Activated B cell treated with CpG ODN at 0.5 μM for 24 hours (primary cell): Measurements from ENCODE around the gene NRF1. TPM values are rescaled to one million over a fixed set of nuclear protein-coding genes. Genes with fewer than 3 reads are reported as not detected.
"Not testable (repeated sequence)": the region's sequence is repeated elsewhere in the genome, so short reads cannot be mapped to it uniquely, and the experiment has no call there.

Experiments used
- ATAC-seq: fragments of 200-7000 bp; cut with Tn5 transposase; one replicate; pipeline ENCODE4 v1.10.0; 2021; ENCODE audit warnings: low read depth, mild to moderate bottlenecking, moderate library complexity
- CTCF ChIA-PET: fragments of 350-600 bp; sonication (Branson Sonifier 250); formaldehyde crosslinking; loops from one replicate; lab custom pipeline; 2021; ENCODE audit warnings: antibody characterized with exemption; lab: Charles Lee
- POLR2A ChIA-PET: fragments of 350-600 bp; sonication (Branson Sonifier 250); formaldehyde crosslinking; loops from one replicate; lab custom pipeline; 2021; ENCODE audit warnings: antibody characterized with exemption; lab: Charles Lee
- DNase-seq: peaks from one replicate; pipeline ENCODE4 v3.0.0; 2022
- H3K27ac Mint-ChIP-seq: one replicate; pipeline ENCODE4 v1.8.0; 2020; ENCODE audit warnings: mixed read lengths
- H3K27me3 Mint-ChIP-seq: one replicate; pipeline ENCODE4 v1.8.0; 2021; ENCODE audit warnings: mixed read lengths
- H3K36me3 Mint-ChIP-seq: one replicate; pipeline ENCODE4 v1.8.0; 2021; ENCODE audit warnings: low read depth, mixed read lengths
- H3K4me1 Mint-ChIP-seq: one replicate; pipeline ENCODE4 v1.8.0; 2021; ENCODE audit warnings: mixed read lengths
- H3K4me3 Mint-ChIP-seq: one replicate; pipeline ENCODE4 v1.8.0; 2020; ENCODE audit warnings: mild to moderate bottlenecking, mixed read lengths
- H3K9me3 Mint-ChIP-seq: one replicate; pipeline ENCODE4 v1.8.0; 2020; ENCODE audit warnings: mixed read lengths
- intact Hi-C: fragments of 100-400 bp; cut with micrococcal nuclease; formaldehyde crosslinking; loops from one replicate; pipeline ENCODE4 v1.15.1; 2024
- total RNA-seq: library from RNA; stranded (reverse); gene quantifications from 2 replicates; pipeline ENCODE4 v1.2.3, GENCODE V29; 2022
- TF ChIP-seq, protein P1 (sequence below): fragments of 200-600 bp; IDR thresholded peaks from one replicate; pipeline ENCODE4 v1.8.0; 2022; ENCODE audit warnings: antibody characterized with exemption, mild to moderate bottlenecking

The NRF1 gene
- total RNA-seq, result 27.4 and 29.8 TPM in 2 replicates

DNA sequence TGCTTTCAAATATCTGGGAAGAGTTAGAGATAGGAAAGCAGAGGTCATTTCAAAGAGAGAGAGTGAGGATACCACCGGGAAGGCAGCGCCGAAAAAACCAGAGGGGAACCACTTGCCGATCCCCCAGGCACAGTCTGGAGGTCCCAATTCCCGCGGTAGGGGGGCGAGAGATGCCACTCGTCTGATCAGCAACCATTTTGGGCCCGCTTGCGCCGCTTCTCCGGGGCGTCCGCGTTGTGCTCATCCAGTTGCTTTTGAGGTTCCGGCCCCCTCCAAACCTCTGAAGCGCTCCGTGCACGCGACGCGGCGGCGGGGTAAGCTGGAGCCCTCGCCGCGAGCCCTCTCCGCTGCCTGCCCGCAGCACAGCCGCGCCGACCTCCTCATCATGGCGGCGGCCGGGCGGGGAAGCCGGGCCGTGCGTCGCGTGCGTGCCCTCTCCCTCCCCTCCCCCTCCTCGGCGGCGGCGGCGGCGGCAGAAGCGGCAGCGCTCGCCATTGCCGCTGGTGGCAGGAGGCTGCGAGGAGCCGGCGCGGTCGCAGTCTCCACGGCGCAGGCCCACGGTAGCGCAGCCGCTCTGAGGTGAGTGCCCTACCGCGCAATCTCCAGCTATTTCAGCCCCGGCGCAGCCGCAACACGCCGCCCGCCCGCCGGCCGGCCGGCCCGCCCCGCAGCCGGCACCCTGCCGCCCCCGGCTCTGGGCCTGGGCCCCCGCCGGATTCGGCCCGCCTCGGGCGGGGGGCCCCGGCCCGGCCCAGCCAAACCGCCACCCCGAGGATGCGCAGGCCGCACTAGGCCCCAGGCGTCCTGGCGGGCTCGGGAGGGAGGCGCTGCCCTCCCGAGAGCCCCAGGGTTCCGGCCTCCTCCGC is at the start of gene NRF1:
Gene NRF1 (plus strand): TSS at position 475 of the 866 bp plus-strand sequence. CDS start 45,632 bp downstream, outside the sequence.
- H3K9me3 Mint-ChIP-seq, result no peaks in the 10 kb centered on the region
- H3K36me3 Mint-ChIP-seq, result peaks cover 22% of the 10 kb centered on the region
- POLR2A ChIA-PET, result interaction anchor here (0.6 to 2.2 kb wide), 8 partner anchors 9 to 429 kb away, joined by 3 to 8 read pairs (median 3); partner anchors contain the start of genes AHCYL2, SMKR1 and STRIP2
- H3K27ac Mint-ChIP-seq, result peak within 1 kb of the TSS; percentile 92
- H3K4me3 Mint-ChIP-seq, result peak within 1 kb of the TSS; percentile 91
- peak; percentile 95 for DNase-seq
- CTCF ChIA-PET, result interaction anchor here (1.2 to 2.2 kb wide), 4 partner anchors 11 to 214 kb away, joined by 3 to 10 read pairs (median 4); no protein-coding TSS in a partner anchor
- no peaks in the 10 kb centered on the region for H3K27me3 Mint-ChIP-seq
- ATAC-seq, result peak; percentile 89
- TF ChIP-seq, protein P1, sequence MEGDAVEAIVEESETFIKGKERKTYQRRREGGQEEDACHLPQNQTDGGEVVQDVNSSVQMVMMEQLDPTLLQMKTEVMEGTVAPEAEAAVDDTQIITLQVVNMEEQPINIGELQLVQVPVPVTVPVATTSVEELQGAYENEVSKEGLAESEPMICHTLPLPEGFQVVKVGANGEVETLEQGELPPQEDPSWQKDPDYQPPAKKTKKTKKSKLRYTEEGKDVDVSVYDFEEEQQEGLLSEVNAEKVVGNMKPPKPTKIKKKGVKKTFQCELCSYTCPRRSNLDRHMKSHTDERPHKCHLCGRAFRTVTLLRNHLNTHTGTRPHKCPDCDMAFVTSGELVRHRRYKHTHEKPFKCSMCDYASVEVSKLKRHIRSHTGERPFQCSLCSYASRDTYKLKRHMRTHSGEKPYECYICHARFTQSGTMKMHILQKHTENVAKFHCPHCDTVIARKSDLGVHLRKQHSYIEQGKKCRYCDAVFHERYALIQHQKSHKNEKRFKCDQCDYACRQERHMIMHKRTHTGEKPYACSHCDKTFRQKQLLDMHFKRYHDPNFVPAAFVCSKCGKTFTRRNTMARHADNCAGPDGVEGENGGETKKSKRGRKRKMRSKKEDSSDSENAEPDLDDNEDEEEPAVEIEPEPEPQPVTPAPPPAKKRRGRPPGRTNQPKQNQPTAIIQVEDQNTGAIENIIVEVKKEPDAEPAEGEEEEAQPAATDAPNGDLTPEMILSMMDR, result no peak
- intact Hi-C loops, result loop anchor here (1.0 to 10.0 kb wide), 8 partner anchors 24 to 677 kb away; partner anchors contain the start of genes AHCYL2, IRF5, SMKR1 and UBE2H
- peaks cover 58% of the 10 kb centered on the region for H3K4me1 Mint-ChIP-seq

DNA sequence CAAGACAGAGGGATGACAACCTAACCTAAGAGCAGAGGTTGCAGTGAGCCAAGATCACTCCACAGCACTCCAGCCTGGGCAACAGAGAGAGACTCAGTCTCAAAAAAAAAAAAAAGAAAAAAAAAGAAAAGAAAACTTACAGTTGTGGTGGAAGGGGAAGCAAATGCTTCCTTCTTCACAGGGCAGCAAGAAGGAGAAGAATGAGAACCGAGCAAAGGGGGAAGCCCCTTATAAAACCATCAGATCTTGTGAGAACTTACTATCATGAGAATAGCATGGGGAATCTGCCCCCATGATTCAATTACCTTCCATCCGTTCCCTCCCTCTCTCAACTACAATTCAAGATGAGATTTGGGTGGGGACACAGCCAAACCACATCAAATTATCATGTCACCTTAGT is 45.2 kb upstream of the NRF1 start:
- H3K27ac Mint-ChIP-seq, H3K4me1 Mint-ChIP-seq, POLR2A ChIA-PET, H3K4me3 Mint-ChIP-seq, intact Hi-C loops, ATAC-seq, H3K9me3 Mint-ChIP-seq, DNase-seq, H3K36me3 Mint-ChIP-seq, CTCF ChIA-PET: not testable (repeated sequence)
- peaks cover 16% of the 10 kb centered on the region for H3K27me3 Mint-ChIP-seq

DNA sequence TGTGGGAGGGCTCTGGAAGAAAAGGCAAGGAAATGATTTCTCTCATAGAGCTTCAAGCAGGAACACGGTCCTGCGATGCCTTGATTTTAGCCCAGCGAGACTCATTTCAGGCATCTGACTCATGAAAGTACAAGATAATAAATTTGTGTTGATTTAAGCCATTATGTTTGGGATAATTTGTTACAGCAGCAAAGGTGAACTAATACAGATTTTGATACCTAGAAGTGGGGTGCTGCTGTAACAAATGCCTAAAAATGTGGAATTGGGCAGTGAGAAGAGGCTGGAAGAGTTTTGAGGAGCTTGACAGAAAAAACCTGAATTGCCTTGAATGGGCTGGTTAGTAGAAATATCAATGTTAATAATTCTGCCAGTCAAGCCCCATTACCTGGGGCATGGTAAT is 44.1 kb upstream of the NRF1 start:
- Mint-ChIP-seq H3K4me3 (no peak overlapping the region), H3K27ac (no peak overlapping the region), H3K27me3 (peaks cover 16% of the 10 kb centered on the region), H3K36me3 (no peaks in the 10 kb centered on the region), H3K9me3 (peaks cover 3% of the 10 kb centered on the region), H3K4me1 (peaks cover 4% of the 10 kb centered on the region)
- intact Hi-C loops, result no loop called here
- ChIA-PET POLR2A (no interaction called here), CTCF (no interaction called here)
- DNase-seq, result no peak
- TF ChIP-seq, protein P1, result no peak
- no peak for ATAC-seq

DNA sequence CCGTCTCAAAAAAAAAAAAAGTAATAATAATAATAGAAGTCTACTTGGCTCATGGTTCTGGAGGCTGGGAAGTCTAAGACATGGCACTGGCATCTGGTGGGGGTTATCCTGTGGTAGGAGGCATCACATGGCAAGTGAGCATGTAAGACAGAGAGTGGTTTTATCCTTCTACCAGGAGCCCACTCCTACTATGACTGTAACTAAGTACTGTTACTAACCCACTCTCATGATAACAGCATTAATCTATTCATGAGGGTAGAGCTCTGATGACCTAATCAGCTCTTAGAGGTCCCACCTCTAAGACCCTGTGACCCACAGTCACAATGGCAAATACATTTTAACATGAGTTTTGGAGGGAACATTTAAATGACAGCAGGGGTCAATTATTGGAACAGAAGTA is 43.3 kb upstream of the NRF1 start:
- TF ChIP-seq, protein P1, result no peak
- Mint-ChIP-seq H3K4me1 (peaks cover 4% of the 10 kb centered on the region), H3K9me3 (peaks cover 3% of the 10 kb centered on the region), H3K36me3 (no peaks in the 10 kb centered on the region), H3K27me3 (peaks cover 16% of the 10 kb centered on the region), H3K27ac (no peak overlapping the region), H3K4me3 (no peak overlapping the region)
- intact Hi-C loops, result no loop called here
- CTCF ChIA-PET, result no interaction called here
- DNase-seq (no peak), ATAC-seq (no peak)
- POLR2A ChIA-PET, result no interaction called here

- ATAC-seq (no peak), DNase-seq (no peak)
- peaks cover 13% of the 10 kb centered on the region for H3K27me3 Mint-ChIP-seq
- H3K27ac Mint-ChIP-seq, result no peak overlapping the region
- TF ChIP-seq, protein P1, result no peak
- POLR2A ChIA-PET, result no interaction called here
- CTCF ChIA-PET, result interaction anchor here (0.7 kb wide), 1 partner anchor 12 kb away, joined by 4 read pairs; no protein-coding TSS in a partner anchor
- H3K36me3 Mint-ChIP-seq, result no peaks in the 10 kb centered on the region
- peaks cover 4% of the 10 kb centered on the region for H3K4me1 Mint-ChIP-seq
- peaks cover 3% of the 10 kb centered on the region for H3K9me3 Mint-ChIP-seq
- H3K4me3 Mint-ChIP-seq, result no peak overlapping the region
- intact Hi-C loops, result no loop called here
Measured at GRCh38 chr7:129569326-129569725, 42.2 kb upstream of the NRF1 start.
